HG02678 (cell line): ENCODE measurements around the gene TSPEAR.
"Not testable (repeated sequence)": the region's sequence is repeated elsewhere in the genome, so short reads cannot be mapped to it uniquely, and the experiment has no call there.

ENCODE experiments used
- ATAC-seq: cut with Tn5 transposase; IDR thresholded peaks from one replicate; pipeline ENCODE4 v1.9.1; 2021; ENCODE audit warnings: mild to moderate bottlenecking, moderate library complexity; ENCODE audit not compliant: unreplicated experiment

Gene TSPEAR

GRCh38 chr21:44656868-44657267 lies 54.5 kb downstream of the TSPEAR start:
- no peak for ATAC-seq

GRCh38 chr21:44654576-44655175 lies 56.7 kb downstream of the TSPEAR start, which contains the start of gene KRTAP12-4:
Gene KRTAP12-4 (minus strand): TSS chr21:44654659. CDS start chr21:44654614, 45 bp downstream.
- ATAC-seq = no peak

- no peak for ATAC-seq
Observed at GRCh38 chr21:44653656-44654575, 57.5 kb downstream of the TSPEAR start.

- no peak for ATAC-seq
Observed at GRCh38 chr21:44653123-44653522, 58.2 kb downstream of the TSPEAR start.

- no peak for ATAC-seq
Observed at GRCh38 chr21:44650973-44651675, 60.2 kb downstream of the TSPEAR start.

GRCh38 chr21:44650265-44650972 lies 61.0 kb downstream of the TSPEAR start:
- ATAC-seq = no peak

GRCh38 chr21:44649521-44650100 lies 61.8 kb downstream of the TSPEAR start:
- no peak for ATAC-seq

- no peak for ATAC-seq
Observed at GRCh38 chr21:44648557-44649311, 62.6 kb downstream of the TSPEAR start.

- no peak for ATAC-seq
Observed at GRCh38 chr21:44647222-44647552, 64.2 kb downstream of the TSPEAR start.

GRCh38 chr21:44646366-44647221 lies 64.8 kb downstream of the TSPEAR start, which contains the start of gene KRTAP10-11:
Gene KRTAP10-11 (plus strand): TSS chr21:44646414. CDS start chr21:44646459, 45 bp downstream.
- not testable (repeated sequence) for ATAC-seq

- ATAC-seq = no peak
Observed at GRCh38 chr21:44644878-44645277, 66.5 kb downstream of the TSPEAR start.

- ATAC-seq = no peak
Observed at GRCh38 chr21:44643741-44644310, 67.5 kb downstream of the TSPEAR start.

GRCh38 chr21:44640761-44641160 lies 70.6 kb downstream of the TSPEAR start:
- ATAC-seq = no peak

- ATAC-seq = no peak
Observed at GRCh38 chr21:44639331-44639655, 72.1 kb downstream of the TSPEAR start.

- ATAC-seq = not testable (repeated sequence)
Observed at GRCh38 chr21:44638506-44639330, 72.7 kb downstream of the TSPEAR start.

- not testable (repeated sequence) for ATAC-seq
Observed at GRCh38 chr21:44637851-44638348, 73.5 kb downstream of the TSPEAR start.

GRCh38 chr21:44637018-44637850 lies 74.1 kb downstream of the TSPEAR start, which contains the start of gene KRTAP10-10:
Gene KRTAP10-10 (plus strand): TSS chr21:44637356. CDS start chr21:44637418, 62 bp downstream.
- ATAC-seq = no peak
